GM21381 (cell line): ENCODE data around the gene EPO.
A peak's percentile ranks its signal among the peaks of the same experiment; 100 is the strongest.

Source experiments
- ATAC-seq: cut with Tn5 transposase; IDR thresholded peaks from one replicate; pipeline ENCODE4 v1.9.1; 2021; ENCODE audit warnings: mild to moderate bottlenecking, moderate library complexity; ENCODE audit not compliant: unreplicated experiment

EPO gene

GRCh38 chr7:100682991-100683658 lies 37.1 kb upstream of the EPO start:
- ATAC-seq = no peak

GRCh38 chr7:100683659-100684533 lies 36.4 kb upstream of the EPO start:
- ATAC-seq = no peak

- no peak for ATAC-seq
Observed at GRCh38 chr7:100684534-100685042, 35.7 kb upstream of the EPO start.

GRCh38 chr7:100685049-100685605 lies 35.1 kb upstream of the EPO start:
- no peak for ATAC-seq

GRCh38 chr7:100685631-100686145 lies 34.6 kb upstream of the EPO start:
- no peak for ATAC-seq

- ATAC-seq = no peak
Observed at GRCh38 chr7:100686201-100686821, 34.0 kb upstream of the EPO start.

GRCh38 chr7:100686822-100687211 lies 33.5 kb upstream of the EPO start:
- no peak for ATAC-seq

- ATAC-seq = no peak
Observed at GRCh38 chr7:100687261-100687660, 33.0 kb upstream of the EPO start.

- ATAC-seq = no peak
Observed at GRCh38 chr7:100687751-100688300, 32.4 kb upstream of the EPO start.

- no peak for ATAC-seq
Observed at GRCh38 chr7:100688326-100688860, 31.9 kb upstream of the EPO start.

GRCh38 chr7:100689230-100690135 lies 30.8 kb upstream of the EPO start:
- no peak for ATAC-seq

GRCh38 chr7:100691676-100692577 lies 28.3 kb upstream of the EPO start:
- no peak for ATAC-seq

- no peak for ATAC-seq
Observed at GRCh38 chr7:100692578-100692961, 27.7 kb upstream of the EPO start.

- ATAC-seq = peak; percentile 28
Observed at GRCh38 chr7:100693312-100694097, 26.8 kb upstream of the EPO start.

- peak; percentile 43 for ATAC-seq
Observed at GRCh38 chr7:100694098-100694745, 26.0 kb upstream of the EPO start, which contains the start of gene GIGYF1. Gene GIGYF1, minus strand, starts transcription at chr7:100694250. Its CDS starts 6,012 bp downstream, at chr7:100688238.

- no peak for ATAC-seq
Observed at GRCh38 chr7:100696123-100696521, 24.1 kb upstream of the EPO start.

GRCh38 chr7:100699018-100699417 lies 21.2 kb upstream of the EPO start:
- no peak for ATAC-seq
